Activated CD4-positive, alpha-beta T cell treated with anti-CD3 and anti-CD28 coated beads, Interleukin-2, Interleukin-4, amounts not matched to agents 100 ng/mL and 50 ng/mL, durations not matched to agents 16 hours and 8 hours (primary cell): ENCODE data around the gene CNOT3.
A peak's percentile ranks its signal among the peaks of the same experiment; 100 is the strongest.
"Not testable (repeated sequence)": the region's sequence is repeated elsewhere in the genome, so short reads cannot be mapped to it uniquely, and the experiment has no call there.

Experiments
- DNase-seq: peaks from one replicate; pipeline ENCODE4 v3.0.0-alpha.2; 2020; ENCODE audit warnings: low spot score

The CNOT3 gene

DNA sequence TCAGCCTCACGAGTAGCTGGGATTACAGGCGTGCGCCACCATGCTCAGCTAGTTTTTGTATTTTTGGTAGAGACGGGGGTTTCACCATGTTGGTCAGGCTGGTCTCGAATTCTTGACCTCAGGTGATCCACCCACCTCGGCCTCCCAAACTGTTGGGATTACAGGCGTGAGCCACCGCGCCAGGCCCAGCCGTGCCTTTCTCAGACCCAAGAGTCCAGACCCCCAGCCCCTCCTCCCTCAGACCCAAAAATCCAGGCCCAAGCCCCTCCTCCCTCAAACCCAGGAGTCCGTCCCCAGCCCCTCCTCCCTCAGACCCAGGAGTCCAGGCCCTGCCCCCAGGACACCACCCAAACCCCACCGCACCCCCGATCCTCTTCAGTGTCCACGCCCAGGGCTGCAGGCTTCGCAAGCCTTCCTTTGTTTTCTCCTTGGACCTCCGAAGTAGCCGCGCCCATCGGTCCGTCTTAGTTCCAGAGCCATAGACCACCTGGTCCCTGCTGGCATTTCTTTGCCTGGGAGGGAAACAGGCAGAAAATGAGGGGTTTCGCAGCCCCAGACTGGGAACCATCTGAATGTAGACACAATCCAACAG, 31.7 kb downstream of the CNOT3 start:
- no peak for DNase-seq

GRCh38 chr19:54171736-54172431, 34.3 kb downstream of the CNOT3 start:
- not testable (repeated sequence) for DNase-seq

GRCh38 chr19:54172471-54173358, 35.2 kb downstream of the CNOT3 start, which contains the start of gene TMC4:
Gene TMC4 (minus strand): TSS chr19:54173160. CDS start chr19:54173117, 43 bp downstream.
- no peak for DNase-seq

DNA sequence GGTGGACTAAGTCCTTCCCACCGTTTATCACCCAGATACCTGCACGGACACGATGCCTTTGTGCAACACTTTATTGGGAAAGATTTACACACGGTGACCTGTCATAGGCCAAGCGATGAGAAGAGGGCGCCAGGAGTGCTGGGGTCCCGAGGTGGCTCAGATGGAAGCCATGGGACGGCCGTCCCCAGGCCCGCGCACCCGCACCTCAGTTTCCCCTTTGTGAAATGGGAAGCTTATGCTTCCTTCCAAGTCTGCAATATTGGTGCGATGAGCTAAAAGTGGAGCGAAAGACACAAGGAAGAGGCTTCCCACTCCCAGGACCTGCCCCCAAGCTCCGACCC, 35.8 kb downstream of the CNOT3 start:
- no peak for DNase-seq

DNA sequence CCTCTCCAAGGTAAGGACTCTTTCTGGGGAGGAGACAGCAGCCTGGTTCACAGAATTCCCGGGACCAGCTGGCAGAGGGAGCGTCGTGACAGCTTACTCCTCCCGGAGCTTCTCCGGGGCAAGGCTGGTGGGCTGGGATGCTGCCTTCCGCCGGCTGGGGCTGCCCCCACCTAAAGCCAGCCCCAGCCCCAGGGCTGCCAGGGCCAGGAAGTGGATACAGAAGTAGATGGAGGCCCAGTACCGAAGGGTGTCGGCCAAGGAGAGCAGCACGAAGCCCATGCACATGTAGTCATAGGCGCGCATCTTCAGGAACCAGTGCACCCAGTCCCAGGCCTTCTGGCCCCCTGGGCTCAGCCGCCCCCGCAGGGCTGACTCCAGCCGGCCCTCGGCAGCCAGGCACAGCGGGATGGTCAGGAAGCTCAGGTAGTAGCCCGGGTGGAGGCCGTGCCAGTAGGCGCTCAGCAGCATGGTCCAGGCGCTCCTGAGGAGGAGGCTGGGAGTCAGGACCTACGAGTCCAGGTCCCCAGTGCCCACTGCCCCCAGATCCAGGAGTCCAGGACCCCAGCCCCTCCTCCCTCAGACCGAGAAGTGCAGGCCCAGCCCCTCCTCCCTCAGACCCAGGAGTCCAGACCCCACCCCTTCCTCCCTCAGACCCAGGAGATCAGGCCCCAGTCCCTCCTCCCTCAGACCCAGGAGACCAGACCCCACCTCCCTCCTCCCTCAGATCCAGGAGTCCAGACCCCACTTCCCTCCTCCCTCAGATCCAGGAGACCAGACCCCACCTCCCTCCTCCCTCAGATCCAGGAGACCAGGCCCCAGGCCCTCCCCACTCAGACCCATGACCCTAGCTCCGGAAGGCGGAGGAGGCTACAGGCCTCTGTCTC, 36.6 kb downstream of the CNOT3 start:
- no peak for DNase-seq

- DNase-seq = no peak
Observed at GRCh38 chr19:54178581-54179261, 41.2 kb downstream of the CNOT3 start.

- no peak for DNase-seq
Observed at GRCh38 chr19:54179262-54179852, 41.8 kb downstream of the CNOT3 start.

GRCh38 chr19:54179921-54180461, 42.4 kb downstream of the CNOT3 start:
- no peak for DNase-seq

DNA sequence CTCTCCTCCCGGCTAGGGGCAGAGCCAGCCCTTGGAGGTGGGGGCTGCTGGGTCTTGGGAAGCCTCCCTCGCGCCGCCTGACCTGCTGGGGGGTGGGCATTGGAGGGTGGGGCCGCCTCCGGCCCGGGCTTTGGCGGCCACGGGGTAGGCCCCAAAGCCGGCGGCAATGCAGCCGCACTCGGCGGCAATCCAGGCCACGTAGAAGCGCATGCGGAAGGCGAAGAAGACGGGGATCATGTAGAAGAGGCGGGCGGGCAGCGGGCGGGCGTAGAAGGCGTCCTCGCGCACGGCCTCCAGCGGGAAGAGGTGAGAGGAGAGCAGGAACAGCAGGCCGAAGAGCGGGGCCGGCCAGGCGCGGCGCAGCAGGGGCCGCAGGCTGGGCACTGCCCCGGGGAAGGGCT, 43.1 kb downstream of the CNOT3 start:
- DNase-seq = no peak

GRCh38 chr19:54181894-54182293, 44.3 kb downstream of the CNOT3 start:
- DNase-seq = not testable (repeated sequence)

- DNase-seq = no peak
Observed at GRCh38 chr19:54183431-54183830, 45.9 kb downstream of the CNOT3 start.

GRCh38 chr19:54186351-54186750, 48.8 kb downstream of the CNOT3 start:
- no peak for DNase-seq

DNA sequence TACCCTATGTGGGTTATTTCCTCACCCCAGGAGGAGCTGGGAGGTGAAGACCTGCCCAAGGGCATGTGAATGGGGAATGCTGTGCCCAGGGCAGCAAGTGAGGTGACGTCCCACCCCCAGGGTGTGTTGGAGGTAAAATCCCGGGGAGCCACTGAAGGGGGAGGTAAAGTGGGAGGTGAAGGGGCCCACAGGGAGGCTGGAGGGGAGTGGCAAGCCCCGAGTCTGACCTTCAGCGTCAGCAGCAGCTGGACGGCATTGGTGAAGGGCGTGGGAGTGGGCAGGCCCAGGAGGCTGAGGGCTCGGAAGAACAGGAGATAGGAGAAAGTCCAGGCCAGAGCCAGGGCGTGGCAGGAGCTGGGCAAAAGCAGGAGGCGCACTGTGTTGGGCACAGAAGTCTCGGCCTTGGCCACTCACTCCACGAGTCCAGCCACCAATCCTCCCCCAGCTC, 49.4 kb downstream of the CNOT3 start:
- DNase-seq = no peak

- DNase-seq = peak; percentile 69
Observed at GRCh38 chr19:54188215-54188871, 50.8 kb downstream of the CNOT3 start.

DNA sequence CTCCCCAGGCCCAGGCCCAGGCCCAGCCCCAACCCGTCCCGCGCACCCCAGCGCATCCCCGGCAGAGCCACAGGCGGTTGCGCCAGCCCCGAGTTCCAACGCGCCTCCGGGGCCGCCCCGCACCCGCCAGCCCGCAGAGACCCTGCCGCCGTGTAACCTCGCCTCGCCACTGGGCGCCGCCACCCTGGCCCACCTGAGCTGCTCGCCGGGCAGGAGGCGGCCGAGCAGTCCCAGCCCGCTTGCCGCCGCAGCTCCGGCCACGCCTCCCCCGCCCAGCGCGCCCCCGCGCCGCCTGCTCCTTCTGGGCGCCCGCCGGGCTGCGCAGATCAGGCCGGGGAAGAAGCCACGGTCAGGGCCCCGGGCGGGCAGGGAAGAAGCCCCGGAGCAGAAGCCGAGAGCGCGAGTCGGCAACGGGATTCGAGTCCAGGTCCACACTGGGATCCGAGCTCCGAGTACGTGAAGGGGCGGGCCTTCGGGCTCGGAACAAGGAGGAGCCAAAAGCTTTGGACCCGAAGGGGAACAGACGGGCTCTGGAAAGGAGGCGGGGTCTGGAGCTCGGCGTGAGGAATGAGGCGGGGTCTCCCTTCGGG, 51.7 kb downstream of the CNOT3 start, which contains the start of gene MBOAT7:
TSS of gene MBOAT7 (minus strand) at position 436 of the 590 bp plus-strand sequence. CDS start 1,072 bp downstream, outside the sequence.
- no peak for DNase-seq

GRCh38 chr19:54189735-54190502, 52.4 kb downstream of the CNOT3 start:
- DNase-seq = peak; percentile 100

DNA sequence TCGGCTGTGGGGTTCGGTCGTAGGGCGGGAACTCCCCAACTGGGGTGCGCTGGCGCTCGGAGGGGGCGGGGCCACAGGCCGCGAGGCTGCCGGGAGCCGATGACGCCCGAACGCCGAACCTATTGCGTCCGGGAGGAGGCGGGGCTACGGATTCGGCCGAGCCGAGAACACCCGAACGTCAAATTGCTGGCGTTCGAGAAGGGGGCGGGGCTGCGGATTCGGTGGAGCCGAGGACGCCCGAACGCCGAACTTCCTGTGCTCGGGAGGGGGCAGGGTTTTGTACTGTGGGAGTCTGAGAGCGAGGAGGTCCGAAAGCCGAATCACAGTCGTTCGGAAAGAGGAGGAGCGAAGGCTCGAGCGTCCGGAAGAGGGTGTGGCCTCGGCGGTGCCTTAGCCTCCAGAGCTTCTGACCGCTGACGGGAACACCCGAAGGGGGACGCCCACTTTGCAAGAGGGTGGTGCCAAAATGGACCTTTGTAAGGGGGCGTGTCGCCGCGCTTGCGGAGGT, 53.0 kb downstream of the CNOT3 start:
- DNase-seq = peak; percentile 100
